Tongue (tissue), 2 donors: ENCODE results near the gene CADM1. TPM values are rescaled to one million over a fixed set of nuclear protein-coding genes. Genes with fewer than 3 reads are reported as not detected.

Source experiments
- DNase-seq: peaks from one replicate; pipeline ENCODE4 v3.0.0-alpha.2; 2015
- total RNA-seq: library from RNA; depleted of rRNA; stranded (reverse); fragments of >200 nt; gene quantifications from one replicate; pipeline ENCODE4 v1.2.3, GENCODE V29; 2014

The CADM1 gene
- total RNA-seq, 1 donor from 2014 or later = 53.1 TPM

DNA sequence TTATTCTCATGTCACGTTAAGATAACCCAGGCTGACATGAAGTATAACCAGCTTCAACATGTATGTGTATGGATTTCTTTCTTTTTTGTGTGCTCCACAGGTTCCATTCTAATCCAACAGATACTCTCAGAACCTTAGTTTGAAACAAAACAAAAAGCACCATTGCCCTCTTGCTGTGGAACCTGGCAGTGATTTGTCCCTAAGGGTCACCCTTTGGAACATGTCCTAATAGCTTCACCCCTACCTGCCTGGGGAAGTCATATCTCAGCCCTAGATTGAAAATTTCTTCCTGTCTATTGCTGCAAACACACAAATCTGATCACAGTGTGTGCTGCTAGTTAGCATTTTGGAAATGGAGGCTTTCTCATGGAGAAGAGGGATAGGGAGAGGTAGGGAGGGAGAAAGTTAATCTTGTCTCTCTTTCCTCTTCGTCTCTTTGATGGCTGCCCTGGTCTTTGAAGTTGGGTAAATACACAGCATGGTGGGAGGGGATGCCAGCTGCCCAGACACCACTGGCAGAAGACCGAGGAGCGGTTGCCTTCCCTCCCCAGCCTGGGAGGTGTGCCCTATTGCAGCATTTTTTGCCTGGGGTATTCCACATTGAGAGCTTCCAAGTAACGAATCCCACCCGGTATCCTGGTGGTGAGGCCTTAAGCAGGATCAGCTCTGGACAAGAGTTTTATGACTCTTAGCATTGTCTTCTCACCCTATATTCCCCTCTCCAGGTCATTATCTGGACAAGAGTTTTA, 11.6 kb upstream of the CADM1 start:
- no peak for DNase-seq

DNA sequence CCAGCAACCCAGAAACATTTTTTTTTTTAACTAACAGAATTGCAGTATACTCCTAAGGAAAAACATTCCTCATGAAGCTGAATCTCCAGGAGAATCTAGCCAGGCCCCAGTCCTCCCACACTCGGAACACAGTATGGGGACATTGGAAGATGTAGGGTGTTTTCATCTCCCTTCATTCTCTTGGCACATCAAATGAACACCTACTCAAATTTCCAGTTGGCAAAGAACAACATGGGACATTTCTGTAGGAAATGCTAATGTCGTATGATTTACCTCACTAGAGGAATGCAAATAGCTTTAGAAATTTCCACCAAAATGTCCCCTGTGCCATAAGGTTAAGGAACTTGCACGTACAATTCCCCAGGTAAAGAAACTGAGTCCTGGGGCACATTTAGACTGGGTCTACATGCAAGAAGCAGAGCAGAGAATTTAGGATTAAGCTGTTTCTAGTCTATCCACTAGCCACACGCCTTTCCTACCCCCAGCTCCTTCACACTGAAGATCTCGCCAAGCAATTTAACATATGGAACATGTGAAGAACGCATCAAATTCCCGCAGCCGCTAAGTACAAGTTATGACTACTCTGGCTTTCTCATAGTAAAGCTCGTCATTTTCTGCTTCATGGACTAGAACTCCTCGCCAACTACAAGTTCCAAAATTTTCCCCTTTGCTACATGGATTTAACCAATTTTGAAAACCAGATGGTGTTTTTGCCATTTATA, 2.9 kb upstream of the CADM1 start:
- no peak for DNase-seq

DNA sequence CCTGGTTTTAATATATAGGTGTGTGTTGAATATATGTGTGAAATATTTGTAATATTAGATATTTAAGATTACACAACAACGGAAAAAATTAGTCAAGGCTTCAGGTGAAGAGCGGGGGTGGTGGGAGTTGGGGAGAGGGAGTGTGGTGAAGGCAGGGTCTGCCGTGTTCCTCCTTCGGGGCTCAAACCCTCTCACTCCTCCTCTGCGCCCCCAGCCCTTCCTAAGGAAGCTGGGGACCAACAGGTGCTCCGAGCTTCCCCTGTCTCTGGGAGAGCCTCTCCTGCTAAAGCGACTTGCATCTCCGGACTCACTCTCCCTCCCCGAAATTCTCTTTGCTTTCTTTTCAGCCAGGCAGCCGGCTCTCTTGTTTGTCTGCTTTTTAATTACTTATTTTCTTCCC, 960 bp upstream of the CADM1 start:
- DNase-seq = peak; percentile 30

DNA sequence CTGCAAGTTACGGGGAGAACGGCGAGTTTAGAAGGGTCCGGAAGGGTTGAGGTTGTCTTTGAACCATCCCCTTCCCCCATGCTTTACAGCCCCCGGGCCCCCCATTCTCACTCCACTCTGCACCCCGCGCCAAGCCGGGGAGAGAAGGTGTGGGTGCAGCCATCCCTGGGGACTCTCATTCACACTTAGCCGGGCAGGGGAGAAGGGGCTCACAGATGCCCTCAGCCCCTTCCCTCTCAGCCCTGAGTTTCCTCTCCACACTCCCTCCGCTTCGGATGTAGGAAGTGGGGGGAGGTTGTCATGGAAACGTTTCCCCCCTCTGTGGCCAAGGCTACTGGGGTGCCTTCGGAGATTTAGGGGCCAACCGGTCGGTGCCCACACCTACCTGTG, 334 bp downstream of the CADM1 start:
- no peak for DNase-seq

DNA sequence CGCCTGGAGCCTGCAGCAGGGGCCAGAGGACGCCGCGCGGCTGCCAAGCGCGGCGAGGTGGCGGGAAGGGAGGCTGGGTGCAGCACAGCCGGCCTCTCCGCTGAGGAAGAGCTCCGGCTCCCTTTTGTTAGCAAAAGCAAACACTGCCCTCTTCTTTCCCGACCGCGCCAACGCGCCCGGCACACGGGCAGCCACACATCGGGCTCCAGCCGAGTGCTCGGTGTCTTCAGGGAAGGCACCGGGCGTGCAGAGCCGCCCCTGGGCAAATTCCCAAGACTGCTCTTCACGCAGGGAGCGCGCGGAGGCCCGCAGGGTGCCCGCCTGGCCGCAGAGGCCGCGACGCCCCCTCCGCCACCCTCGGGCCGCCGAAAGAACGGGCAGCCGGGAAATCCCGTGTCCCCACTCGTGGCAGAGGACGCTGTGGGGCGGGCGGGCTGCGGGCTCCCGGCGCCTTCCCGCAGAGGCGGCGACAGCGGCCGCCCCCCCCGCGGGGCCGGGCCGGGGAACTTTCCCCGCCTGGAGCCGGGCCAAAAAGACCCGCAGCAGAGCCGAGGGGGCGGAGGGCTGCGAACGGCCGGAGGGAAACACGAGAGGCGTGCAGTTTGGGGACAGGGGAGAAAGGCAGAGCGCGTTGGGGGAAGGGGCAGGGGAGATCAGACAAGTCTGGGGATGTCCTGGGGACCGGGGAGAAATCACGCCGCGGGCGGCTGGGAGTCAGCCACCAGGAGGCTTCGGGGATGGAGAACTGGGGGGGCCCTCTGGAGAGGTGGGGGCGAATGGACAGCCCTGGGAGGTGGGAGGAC, 931 bp downstream of the CADM1 start:
- DNase-seq = peak; percentile 85

- no peak for DNase-seq
Observed at GRCh38 chr11:115502636-115503082, 1.6 kb downstream of the CADM1 start.

- DNase-seq = peak; percentile 55
Observed at GRCh38 chr11:115501893-115502589, 2.2 kb downstream of the CADM1 start.

DNA sequence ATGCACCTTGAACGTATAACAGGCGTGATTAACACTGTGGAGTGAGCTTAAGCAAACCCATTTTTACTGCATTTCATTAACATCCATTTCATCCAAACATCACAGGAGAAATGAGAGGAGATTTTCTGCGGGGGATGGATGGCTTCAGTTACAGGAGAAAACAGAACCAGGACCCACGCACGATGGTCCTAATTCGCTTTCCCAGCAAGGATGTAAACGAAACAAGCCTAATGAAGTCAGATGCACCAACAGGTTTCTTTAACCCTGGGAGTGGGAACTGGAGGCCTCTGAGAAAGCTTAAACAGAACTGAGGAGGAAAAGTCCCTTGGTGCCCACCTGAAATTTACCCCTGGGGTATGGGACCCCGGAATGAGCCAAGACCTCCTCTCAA, 2.7 kb downstream of the CADM1 start:
- DNase-seq = no peak

GRCh38 chr11:115500547-115501501, 3.4 kb downstream of the CADM1 start:
- peak; percentile 33 for DNase-seq

GRCh38 chr11:115499891-115500290, 4.3 kb downstream of the CADM1 start:
- no peak for DNase-seq

GRCh38 chr11:115499241-115499799, 4.9 kb downstream of the CADM1 start:
- DNase-seq = no peak

DNA sequence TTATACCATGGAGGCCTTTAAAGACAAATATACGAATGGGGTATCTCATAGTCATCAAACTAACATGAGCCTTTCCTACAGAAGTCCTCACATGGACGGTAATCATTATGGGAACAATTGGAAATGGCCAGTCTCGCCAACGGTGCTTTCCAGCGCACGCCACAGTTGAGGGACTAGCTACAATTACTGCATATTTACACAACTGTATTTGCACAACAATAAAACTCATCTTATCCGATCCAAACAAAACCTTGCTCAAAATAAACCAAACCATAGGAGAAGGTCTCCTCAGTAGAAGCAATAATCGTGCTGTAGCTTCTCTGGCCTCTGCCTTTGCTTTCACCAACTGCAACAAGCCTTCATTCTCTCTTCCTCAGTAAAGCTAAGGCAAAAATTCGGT, 5.9 kb downstream of the CADM1 start:
- DNase-seq = no peak

DNA sequence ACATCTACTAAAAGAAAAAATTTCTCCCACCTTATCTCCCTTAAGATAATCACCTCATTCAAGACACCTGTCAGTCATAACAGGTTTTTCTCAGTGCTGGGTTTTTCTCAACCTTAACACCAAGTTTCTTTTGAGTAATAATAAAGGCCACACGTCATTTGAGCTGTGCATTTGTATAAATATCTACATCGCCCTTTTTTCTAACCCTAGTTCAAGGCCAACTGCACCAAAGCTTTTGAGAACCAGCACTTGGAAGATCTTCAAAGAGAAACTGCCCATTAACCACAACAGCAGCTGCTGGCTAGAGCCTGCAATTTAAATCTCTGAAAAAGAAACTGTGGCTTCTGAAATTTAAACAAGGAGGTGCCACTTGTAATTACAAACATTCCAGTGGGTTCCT, 6.9 kb downstream of the CADM1 start:
- peak; percentile 50 for DNase-seq

DNA sequence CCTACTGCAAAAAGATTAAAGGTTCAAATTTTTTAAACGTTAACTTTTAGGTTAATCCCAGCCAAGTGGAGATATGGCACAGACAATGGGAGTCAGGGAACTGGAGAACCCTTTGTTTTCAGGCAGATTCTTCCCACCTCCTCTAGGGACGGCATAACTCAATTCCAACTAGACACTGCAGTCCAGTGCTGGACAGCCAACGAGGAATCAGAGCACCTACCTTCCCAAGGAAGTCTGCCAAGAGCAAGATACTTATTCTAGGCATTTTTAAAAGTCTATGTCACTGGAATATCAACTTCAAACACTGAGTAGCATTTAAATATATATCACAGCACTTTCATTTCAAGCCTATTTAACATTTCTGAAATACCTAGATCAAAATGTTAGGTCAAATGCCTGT, 7.3 kb downstream of the CADM1 start:
- no peak for DNase-seq

DNA sequence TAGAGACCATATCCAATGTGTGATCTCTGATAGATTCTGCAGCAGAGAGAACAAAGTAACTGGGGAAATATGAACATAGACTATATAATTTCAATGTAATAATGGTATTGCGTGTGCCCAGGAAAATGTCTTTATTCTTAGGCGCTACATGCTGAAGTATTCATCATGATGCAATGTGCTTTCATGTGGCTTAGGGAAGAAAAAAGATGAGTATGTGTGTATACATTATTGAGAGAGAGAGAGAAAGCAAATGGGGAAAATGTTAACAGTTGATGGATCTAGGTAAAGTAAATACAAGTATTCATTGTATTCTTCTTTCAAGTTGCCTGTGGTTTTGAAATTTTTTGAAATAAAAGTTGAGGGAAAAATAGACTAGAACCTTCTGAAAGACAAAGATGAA, 10.3 kb downstream of the CADM1 start:
- no peak for DNase-seq

DNA sequence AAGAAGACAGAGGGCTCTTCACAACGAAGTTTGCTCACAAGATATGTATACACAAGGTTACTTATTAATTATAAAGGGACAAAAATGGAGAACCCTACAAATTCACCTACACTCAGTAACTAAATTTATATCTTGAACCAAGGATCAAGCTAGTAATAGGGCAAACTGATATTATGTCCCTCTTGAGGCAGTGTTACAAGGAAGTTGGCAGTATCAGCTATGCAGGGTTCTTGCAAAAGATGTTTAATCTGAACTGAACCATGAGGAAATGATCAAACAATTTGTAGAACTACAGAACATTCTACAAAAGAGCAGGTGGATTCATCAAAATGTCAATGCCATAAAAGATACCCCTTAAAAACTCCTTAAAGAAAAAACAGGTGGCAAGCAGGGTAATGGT, 10.7 kb downstream of the CADM1 start:
- no peak for DNase-seq

DNA sequence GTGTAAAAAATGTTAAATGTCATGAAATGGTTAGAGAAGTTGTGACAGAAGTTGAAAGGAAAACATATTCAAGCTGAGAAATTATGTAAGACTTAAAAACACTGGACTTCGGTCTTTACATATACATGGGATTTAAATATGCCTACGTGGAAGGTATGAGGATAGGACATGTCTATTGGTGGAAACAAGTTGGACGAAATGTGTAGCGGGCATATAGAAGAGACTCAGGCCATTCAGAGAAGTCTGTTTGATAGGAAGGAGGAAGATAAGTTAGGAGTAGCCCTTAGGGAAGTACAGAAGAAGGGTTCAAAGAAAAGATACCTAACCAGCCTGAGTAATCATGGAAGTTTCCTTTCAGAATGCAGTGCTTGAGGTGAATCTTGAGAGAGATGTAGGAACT, 14.7 kb downstream of the CADM1 start:
- DNase-seq = no peak

DNA sequence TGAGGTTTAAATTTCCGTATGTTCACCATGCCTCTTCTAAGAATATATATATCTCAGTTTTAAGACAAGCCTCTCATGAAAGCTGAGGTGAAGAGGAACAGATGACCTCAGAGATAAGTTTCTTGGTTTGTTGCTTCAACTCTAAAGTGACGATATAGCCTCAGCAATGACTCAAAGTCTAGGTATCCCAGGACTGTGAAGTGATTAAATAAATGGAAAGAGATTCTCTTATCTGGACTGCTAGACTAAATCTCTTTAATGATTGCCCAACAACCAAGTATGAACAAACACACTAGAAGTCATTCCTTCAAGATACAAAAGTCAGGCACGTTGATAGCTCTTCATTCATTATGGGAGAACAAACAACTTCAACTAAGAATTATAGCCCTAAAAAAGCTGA, 15.3 kb downstream of the CADM1 start:
- no peak for DNase-seq

- no peak for DNase-seq
Observed at GRCh38 chr11:115481528-115481927, 22.7 kb downstream of the CADM1 start.

DNA sequence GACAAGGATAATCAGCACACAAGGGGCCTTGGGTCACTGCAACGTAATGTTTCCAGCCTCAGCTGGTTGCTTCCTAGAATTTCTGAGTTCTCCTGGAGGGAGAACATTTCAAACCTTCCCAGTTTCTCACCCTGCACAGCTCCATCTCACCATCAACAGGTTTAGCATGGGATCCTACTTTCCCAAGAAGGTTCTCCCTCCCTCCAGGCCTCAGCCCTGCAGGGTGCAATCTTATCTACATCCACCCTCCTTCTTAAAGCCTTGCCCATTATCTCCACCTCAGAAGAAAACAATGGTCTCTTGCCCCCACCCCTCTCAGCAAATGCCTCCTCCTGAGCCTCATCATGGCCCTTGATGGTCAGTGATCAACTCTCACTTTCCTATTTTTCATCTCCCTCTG, 23.6 kb downstream of the CADM1 start:
- no peak for DNase-seq

DNA sequence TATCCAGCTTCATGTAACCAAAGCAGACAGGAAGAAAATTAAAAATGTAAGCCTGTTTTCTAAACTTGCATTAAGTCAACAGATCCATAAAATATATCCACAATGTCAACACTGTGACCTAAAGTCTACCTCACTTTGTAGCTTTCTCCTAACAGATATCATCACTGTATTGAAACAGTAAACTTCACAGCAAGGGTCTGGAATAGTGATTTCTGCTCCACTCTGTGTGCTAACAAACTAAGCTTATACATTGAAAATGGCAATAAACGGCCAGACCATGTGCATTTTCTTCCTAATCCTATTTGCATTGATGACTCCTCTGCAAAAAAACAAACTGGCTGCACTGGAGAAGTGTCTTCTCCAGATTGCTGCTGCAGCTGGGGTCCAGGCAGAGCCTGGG, 26.8 kb downstream of the CADM1 start:
- no peak for DNase-seq
